IPS DF 4.7 (cell line): Measurements from ENCODE around the gene CDC23.
A peak's percentile ranks its signal among the peaks of the same experiment; 100 is the strongest.
"Not testable (repeated sequence)": the region's sequence is repeated elsewhere in the genome, so short reads cannot be mapped to it uniquely, and the experiment has no call there.

ENCODE experiments used
- DNase-seq: peaks from one replicate; pipeline ENCODE4 v3.0.0-alpha.2; 2013; ENCODE audit warnings: low spot score; ENCODE audit errors: extremely low read depth

CDC23 gene

DNA sequence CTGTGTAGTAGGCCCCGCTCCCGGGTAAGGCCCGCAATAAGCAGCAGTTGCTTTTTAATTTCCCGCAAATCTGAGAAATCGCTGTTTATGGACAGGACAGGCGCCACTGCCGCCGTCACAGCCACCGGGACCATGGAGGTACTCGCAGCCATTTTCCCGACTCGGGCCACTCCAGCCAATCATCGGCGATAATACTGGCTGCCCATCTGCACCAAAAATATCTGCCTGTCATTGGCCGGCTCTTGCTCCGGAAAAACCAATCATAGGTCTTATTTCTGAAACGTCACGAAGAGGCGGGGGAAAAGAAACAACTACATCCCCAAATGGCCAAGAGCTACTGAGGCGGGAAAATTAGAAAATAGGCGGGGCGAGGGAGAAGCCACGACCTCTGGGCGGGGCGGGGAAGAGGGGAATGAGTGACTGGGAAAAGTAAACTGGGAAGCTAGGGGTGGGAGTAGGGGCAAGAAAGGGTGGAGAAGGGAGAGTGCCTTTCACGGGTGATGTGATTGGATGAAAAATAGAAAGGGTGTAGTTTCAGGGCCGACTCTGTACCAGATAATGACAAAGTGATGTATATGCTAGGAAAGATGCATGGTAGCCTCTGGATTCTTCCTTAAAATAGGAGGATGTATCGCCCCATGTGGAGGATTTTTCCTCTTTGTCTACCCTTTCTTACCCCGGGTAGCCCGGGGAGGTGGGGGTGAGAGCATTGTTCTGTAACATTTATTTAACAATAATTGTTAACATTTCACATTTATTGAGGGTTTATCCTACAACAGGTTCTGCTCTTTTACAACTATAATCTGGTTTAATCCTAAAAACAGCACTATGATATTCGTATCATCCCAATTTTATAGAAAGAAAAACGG is at the start of gene CDC23:
Gene CDC23, minus strand, starts transcription at position 163 of the 869 bp plus-strand sequence. Its CDS starts 11 bp downstream, at position 152.
- DNase-seq, result peak; percentile 99

GRCh38 chr5:138258704-138259292 is 45.7 kb upstream of the CDC23 start:
- DNase-seq, result no peak

DNA sequence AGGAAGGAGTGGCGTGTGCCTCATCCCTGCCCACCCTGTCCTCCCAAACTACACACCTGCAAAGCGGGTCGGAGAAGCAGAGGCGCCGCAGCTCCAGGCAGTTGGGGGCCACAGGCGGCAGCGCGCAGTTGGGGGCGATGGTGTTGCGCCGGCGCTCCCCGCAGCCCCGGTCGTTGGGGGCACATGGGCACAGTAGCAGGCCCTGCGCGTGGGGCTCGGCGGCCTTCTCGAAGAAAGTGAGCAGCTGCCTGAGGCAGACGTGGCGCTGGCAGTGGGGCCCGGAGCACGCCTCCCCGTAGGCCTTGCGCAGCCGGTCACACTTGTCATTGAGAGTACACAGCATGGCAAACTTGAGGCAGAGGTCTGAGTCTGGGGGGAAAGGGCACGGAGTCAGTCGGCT is 44.5 kb upstream of the CDC23 start:
- no peak for DNase-seq

GRCh38 chr5:138252944-138253343 is 39.8 kb upstream of the CDC23 start:
- no peak for DNase-seq

DNA sequence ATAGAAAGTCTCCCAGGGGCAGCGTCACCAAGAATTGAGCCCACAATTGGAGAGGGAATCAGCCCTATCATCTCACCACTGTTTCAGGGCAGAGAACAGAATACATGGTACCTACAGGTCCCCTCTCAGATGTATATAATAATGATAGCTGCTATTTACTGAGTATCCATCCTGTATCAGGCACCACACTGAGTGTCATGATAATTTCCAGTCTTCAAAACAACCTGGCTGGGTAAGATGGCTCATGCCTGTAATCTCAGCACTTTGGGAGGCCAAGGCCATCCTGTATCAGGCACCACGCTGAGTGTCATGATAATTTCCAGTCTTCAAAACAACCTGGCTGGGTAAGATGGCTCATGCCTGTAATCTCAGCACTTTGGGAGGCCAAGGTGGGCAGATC is 34.7 kb upstream of the CDC23 start:
- not testable (repeated sequence) for DNase-seq

- no peak for DNase-seq
Observed at GRCh38 chr5:138246822-138247221, 33.7 kb upstream of the CDC23 start.

- no peak for DNase-seq
Observed at GRCh38 chr5:138246334-138246733, 33.2 kb upstream of the CDC23 start.

GRCh38 chr5:138245717-138246116 is 32.6 kb upstream of the CDC23 start:
- no peak for DNase-seq

GRCh38 chr5:138243794-138244193 is 30.7 kb upstream of the CDC23 start:
- no peak for DNase-seq

- DNase-seq, result no peak
Observed at GRCh38 chr5:138241688-138242571, 28.8 kb upstream of the CDC23 start.

GRCh38 chr5:138240650-138241385 is 27.7 kb upstream of the CDC23 start:
- DNase-seq, result no peak

DNA sequence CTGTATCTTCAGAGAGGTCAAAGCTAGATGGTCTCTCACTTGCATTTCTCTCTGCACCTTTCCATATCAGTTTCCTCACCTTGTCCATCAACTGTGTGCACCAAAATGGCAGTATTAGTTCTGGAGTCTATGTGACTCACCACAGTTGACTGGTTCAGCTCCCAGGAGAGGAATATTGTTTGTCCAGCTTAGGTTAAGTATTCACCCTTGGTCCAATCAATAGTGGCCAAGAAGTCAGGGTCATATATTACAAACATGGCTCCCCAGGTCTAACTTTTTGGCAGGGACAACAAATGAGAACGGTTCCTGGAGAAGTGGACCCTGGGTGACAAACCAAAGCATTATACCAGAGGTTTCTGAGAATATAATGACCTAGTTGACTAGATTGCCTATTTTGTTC is 24.9 kb upstream of the CDC23 start:
- no peak for DNase-seq

- DNase-seq, result no peak
Observed at GRCh38 chr5:138234651-138235050, 21.5 kb upstream of the CDC23 start.

DNA sequence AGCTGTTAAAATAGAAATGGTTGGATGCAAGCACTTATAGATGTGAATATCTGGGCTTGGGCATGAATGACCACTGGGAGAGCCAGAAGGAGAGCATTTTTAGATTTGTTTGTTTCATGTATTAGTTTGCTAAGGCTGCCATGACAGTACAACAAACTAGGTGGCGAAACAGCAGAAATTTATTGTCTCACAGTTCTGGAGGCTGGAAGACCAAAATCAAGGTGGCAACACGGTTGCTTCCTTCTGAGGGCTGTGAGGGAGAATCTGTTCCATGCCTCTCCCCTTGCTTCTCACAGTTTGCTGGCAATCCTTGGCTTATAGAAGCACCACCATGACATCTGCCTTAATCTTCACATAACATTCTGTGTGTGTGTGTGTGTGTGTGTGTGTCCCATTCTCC is 20.2 kb upstream of the CDC23 start:
- no peak for DNase-seq

DNA sequence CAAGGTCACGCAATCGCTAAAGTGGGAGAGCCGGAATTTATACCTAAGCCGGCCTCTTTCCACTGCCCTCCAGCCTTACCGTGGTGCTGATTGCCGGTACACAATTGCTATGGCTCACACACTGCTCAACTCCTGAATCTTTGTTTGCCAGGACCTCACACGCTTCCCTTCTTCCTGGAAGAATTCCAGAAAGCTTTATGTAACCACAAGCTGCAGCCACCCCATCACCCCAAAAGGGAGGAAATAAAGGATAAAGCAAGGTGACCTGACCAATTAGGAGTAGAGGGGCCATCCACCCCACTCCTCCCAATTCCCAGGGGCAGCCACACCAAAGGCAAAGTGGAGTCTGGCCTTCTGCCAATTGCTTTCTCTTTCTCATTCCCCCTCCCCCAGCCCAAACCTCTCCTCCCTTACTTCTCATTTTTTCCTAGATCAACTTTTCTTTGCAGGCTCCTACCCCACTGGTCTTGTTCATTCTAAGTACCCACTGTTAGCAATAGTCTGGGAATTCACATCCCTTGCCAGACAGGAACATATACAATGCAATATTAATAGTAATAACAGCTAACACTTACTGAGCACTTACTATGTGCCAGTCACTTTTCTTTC is 18.0 kb upstream of the CDC23 start:
- DNase-seq, result no peak

DNA sequence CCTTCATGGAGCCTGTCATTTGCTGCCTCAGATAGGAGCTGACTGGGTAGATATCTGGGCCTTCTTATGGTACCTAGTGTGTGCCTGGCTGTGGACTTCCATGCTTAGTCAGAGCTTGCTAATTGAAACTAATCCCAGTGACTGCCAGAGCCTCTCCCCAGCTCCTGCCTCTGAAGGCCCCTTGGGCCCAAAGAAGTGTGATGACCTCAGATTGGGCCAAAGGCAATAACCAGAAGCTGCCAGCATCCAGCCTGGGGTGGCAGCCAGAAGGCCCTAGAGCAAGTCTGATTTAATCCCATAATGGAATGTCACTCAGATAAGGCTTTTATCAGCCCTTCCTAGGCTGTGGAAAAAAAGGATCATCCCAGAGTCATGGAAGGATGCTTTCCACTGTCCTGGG is 17.1 kb upstream of the CDC23 start:
- DNase-seq, result no peak

GRCh38 chr5:138229387-138229786 is 16.3 kb upstream of the CDC23 start:
- DNase-seq, result no peak

DNA sequence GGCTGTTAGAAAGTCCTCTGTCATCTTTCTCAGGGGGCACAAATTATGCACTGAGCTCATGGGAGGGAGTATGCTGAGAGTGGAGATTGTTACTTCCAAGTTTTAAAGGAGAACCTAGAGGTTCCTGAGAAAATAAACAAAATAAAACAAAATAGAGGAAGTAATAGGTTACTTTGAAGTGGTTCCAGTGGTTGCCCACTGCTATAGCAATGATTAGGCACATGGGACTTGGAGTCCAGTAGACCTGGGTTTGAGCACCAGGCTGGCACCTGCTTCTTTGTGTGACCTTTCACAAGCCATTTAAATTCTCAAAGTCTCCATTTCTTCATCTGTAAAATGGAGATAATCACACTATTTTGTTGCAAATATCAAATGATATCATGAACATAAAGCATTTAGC is 13.8 kb upstream of the CDC23 start:
- no peak for DNase-seq

DNA sequence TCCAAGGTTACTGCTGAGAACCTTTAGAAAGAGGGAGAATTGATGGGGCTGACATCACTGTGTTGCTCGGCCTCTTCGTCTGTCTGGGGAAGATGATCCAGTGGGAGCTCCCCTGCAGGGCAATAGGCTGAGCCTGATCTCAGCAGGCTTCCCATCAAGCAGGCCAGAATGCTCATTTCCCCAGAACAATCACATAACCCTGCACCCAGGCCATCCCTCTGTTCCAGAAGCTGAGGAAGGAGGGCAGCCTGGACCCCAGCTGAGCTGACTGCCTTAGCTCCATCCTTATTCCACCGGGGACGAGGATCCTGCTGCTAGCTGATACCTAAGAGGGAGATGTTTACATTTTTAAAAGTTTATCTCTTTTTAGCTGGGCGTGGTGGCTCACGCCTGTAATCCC is 11.6 kb upstream of the CDC23 start:
- DNase-seq, result no peak

DNA sequence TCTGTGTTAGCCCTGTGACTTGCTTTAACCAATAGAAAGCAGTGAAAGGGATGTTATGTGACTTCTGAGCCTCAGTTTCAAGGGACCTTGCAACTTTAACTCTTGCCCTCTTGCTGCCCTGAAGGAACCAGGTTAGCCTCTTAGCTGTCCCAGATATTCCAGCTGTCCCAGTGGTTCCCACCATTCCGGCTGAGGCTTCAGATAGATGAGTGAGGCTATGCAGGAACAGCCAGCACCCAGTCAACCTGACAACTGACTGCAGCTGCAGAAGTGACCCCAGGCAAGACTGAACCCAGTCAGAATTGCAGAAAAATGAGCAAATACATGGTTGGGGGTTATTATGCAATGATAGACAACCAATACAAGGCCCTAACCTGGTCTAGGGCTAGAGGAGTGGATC is 10.4 kb upstream of the CDC23 start:
- DNase-seq, result no peak

GRCh38 chr5:138216799-138217198 is 3.7 kb upstream of the CDC23 start:
- no peak for DNase-seq
